ENCODE data around the gene HMGXB3. TPM values are rescaled to one million over a fixed set of nuclear protein-coding genes. Genes with fewer than 3 reads are reported as not detected.

Gene HMGXB3
- total RNA-seq, 1 donor from 2014 or later: 43.3 TPM

DNA sequence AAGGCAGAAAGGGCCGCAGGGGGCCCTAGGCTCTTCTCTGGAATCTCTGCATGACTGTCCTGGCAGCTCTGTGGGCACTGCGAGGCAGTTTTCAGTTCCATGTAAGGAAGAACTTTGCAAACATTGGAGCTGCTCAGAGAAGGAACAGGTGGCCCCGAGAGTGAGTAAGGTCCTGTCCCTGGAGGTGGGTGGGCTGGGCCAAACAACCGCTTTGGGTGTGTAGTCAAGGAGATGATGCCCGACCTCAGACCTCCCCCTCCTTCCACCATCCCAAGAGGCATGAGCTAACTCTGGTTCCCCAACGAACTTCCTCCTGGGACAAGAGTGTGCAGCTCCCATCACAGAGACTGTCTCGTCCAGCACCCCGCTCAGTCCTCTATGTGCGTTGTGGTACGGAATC, 65.3 kb downstream of the HMGXB3 start:
- intact Hi-C loops (cut with micrococcal nuclease): no loop called here

DNA sequence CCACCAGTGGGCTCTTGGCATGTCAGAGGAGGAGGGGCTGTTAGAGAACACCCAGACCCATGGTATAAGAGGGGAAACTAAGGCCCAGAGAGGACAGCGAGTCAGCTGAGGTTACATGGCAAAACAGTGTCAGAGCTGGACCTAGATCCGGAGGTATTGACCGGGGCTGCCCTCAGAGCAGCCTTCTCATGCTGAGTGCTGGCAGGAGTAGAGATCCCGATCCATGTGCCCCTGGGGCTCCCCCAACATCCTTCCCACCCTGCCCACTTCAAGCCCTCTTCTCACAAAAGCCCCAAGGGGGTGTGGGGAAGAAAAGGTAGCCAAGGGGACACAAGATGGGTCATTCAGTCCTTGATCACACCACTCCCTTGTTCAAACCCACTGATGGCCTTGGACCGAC, 65.9 kb downstream of the HMGXB3 start:
- intact Hi-C loops (cut with micrococcal nuclease): no loop called here

DNA sequence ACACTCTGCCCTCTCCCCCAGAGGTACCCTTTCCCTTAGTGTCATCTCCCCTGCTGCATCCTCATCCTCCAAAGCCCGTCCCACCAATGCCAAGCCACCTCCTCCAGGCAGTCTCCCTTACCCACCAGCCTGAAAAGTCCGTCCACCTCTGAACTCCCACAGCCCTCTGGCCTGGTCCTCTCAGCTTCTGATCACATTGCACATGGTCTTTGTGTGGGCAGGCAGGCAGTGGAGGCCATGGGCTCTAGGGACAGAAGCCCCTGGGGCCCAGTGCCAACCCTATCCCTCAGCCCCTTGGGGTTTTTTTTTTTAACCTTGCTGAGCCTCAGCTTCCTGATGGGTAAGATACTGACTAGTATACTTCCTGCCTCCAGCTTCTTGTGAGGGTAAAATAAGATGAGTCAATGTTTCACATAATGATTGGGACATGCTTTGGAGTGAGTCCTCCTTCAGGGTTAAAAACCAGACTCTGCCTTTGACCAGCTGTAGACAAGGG, 66.4 kb downstream of the HMGXB3 start:
- intact Hi-C loops (cut with micrococcal nuclease): no loop called here

- intact Hi-C loops (cut with micrococcal nuclease): no loop called here
These were observed 66.9 kb downstream of the HMGXB3 start for GRCh38 chr5:150067405-150067960.

- intact Hi-C loops (cut with micrococcal nuclease): no loop called here
These were observed 67.5 kb downstream of the HMGXB3 start for GRCh38 chr5:150068071-150068470.

DNA sequence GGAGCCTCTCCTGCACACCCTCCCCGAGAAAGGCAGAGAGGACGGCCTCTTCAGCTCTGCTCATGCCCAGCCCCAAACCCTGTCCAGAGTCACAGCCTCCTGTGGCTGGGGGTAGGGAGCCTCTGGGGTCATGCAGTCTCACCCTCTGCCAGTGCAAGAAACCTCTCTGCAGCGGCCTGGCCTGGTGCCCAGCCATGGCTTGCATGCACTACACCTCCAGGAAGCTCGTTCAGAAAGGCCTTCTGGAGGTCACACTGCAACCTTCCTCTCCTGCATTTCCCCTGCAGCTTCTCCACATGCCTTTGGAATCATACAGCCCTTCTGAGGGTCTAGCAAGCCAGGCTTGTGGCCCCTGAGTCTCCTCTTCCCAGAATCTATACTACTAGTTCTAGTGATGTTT, 67.9 kb downstream of the HMGXB3 start:
- intact Hi-C loops (cut with micrococcal nuclease): no loop called here

- intact Hi-C loops (cut with micrococcal nuclease): no loop called here
These were observed 68.6 kb downstream of the HMGXB3 start for GRCh38 chr5:150068961-150069645.

- intact Hi-C loops (cut with micrococcal nuclease): no loop called here
These were observed 69.4 kb downstream of the HMGXB3 start for GRCh38 chr5:150069672-150070627.

GRCh38 chr5:150070821-150071220, 70.3 kb downstream of the HMGXB3 start:
- intact Hi-C loops (cut with micrococcal nuclease): no loop called here

DNA sequence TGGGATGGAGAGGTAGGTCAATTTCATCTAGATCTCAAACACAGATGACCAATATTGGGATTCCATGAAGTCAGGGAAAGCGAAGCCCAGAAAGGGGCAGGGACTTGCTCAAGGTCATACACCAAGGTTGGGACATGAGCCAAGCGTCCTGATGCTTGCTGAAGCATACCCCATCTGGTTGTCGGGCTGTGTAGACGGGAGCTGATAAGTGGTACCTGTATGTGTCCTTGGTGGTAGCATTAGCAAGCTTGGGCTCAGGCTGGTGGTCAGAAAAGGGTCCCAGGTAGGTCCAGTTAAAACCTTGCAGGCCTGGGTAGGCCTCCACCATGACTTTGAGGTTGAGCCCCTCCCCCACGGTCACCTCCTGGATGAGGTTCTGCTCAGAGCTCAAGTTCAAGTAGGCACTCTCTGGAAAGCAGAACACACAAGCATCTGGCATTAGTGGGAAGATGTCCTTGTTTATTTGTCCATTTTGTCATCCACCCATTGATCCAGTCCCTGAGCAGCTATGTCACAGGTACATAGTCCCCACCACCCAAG, 72.6 kb downstream of the HMGXB3 start:
- intact Hi-C loops (cut with micrococcal nuclease): no loop called here

- intact Hi-C loops (cut with micrococcal nuclease): no loop called here
These were observed 73.1 kb downstream of the HMGXB3 start for GRCh38 chr5:150073677-150074076.

DNA sequence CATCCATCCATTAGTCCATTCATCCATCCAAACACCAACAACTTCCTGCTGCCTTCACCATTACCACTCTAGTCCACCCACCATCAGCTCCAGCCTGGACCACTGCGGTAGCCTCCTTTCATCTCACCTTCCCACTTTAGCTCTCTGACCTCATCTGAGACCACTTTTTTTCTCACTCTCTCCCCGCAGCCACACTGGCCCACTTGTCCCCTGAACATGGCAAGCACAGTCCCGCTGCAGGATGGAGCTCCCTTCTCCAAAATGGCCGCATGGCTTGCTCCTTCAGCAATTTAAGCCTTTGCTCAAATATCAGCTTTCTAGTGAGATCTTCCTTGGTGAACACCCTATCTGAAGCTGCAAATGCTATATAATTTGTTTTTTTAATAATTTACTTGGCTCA, 74.7 kb downstream of the HMGXB3 start:
- intact Hi-C loops (cut with micrococcal nuclease): no loop called here

DNA sequence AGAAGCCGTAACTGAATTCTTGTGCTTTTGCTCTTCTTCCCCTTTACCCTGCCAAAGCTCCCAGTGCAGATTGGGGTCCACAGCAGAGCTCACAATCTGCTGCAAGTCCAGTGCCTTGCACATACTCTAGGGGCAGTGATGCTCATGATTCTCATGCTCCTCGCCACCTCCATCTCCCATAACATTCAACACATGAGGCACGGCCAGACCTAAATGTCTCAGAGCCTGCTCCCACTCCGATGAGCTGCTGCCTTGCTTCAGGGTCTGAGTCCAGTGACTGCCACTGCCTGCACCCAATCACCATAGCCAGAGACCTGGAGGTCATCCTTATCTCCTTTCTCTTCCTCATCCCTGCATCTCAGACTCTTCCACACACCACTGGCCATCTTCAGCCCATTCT, 75.3 kb downstream of the HMGXB3 start:
- intact Hi-C loops (cut with micrococcal nuclease): no loop called here

- intact Hi-C loops (cut with micrococcal nuclease): no loop called here
These were observed 76.5 kb downstream of the HMGXB3 start for GRCh38 chr5:150077060-150077459.

DNA sequence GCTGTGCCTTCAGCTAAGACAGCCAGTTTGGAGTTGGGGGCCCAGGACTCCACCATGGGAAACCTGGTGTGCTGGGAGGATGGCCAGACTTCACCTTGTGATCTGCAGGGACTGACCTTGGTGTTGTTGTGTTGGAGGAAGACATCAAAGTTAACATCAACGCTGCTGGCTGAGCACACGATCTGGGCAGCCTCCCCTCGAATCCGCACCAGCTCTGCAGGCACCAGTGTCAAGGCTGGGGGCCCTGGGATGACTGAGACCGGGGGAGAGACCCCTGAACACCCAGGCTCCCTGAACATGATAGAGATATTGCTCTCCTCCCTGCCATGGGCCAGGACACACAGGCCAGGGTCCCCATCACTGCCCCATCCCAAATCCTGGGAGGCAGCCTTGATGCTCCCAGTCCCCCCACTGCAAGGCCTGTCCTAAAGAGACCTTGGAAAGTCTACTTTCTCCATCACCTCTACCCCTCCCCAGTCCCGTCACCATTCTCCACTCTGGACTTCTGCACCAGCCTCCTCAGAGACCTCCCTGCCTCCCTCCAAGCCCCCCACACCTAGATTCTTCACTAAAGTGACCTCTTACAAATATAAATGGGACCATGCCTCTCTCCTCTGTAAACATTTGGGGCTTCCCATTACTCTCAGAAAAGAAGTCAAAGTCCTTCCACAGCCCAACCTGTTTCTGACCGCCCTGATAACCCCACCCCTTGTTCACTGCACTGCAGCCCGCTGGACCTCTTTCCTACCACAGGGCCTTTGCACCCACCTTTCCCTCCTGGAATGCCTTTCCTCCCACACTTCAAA, 77.7 kb downstream of the HMGXB3 start:
- intact Hi-C loops (cut with micrococcal nuclease): no loop called here

GRCh38 chr5:150078802-150079689, 78.5 kb downstream of the HMGXB3 start:
- intact Hi-C loops (cut with micrococcal nuclease): no loop called here

DNA sequence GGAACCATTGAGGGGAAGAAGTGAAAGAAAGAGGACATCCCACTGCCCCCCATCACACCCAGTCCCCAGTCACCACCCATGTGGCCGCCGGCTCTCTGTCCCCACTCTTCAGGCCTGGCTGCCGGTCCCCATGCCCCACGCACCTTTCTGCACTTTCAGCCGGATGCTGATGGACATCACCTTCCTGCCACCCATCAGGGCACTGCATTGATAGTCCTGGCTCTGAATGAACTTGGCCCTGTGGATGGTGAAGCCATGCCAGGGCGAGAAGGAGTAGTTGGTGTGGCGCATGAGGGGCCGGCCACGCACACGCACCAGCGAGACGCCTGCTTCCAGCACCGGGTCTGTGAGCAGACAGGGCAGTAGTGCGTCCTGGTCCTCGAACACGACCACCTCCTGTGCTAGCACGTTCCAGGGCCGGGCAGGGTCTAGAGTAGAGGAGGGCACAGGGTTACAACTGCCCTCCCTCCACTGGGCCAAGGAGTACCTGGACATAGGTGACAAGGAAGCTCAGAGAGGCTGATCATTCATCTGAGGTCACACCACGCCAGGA, 79.4 kb downstream of the HMGXB3 start:
- intact Hi-C loops (cut with micrococcal nuclease): no loop called here

DNA sequence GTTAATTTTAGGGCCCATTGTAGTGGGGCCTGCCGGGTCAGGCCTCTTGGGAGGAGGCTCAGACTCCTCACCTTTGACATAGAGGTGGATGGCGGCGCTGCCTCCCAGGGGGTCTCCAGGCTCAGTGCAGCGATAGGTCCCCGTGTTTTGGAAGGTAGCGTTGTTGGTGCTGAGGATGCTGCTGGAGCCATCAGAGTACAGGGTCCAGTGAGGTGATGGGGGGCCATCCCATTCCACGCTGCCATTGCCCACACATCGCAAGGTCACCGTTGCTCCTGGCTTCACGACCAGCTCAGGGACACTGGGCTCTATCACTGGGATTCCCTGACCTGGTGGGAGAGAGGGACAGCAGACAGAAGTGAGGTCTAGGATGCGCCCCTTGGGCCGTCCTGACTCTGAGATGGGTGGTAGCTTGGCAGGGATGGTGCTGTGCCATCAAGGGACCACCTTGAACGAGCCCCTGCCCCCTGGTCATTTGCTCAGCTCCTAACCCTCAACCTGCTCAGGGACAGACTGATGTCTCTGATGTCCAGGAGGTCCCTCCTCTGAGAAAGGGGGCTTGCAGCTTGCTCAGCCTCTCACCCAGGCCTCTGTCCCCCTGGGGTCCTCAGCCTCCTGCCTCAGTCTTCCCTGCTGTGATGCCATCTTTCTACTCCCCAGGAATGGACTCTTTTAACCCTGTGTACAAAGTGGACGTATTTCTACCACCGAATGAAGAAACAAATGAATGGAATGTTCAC, 80.3 kb downstream of the HMGXB3 start:
- intact Hi-C loops (cut with micrococcal nuclease): no loop called here

Measured in T-helper 1 cell treated with Interleukin-12 subunit alpha and Interleukin-12 subunit beta and Interleukin-4 antibody, amounts not matched to agents 30 ng/mL and 1 ng/mL, for 36 hours (primary cell).